Measurements from ENCODE around the gene MTREX.

Gene MTREX

GRCh38 chr5:55385846-55386245 lies 78.1 kb downstream of the MTREX start:
- no peak for DNase-seq

GRCh38 chr5:55386356-55386755 lies 78.6 kb downstream of the MTREX start:
- no peak for DNase-seq

- no peak for DNase-seq
Observed at GRCh38 chr5:55387865-55388264, 80.1 kb downstream of the MTREX start.

- no peak for DNase-seq
Observed at GRCh38 chr5:55391707-55392106, 83.9 kb downstream of the MTREX start.

GRCh38 chr5:55392669-55393068 lies 84.9 kb downstream of the MTREX start:
- no peak for DNase-seq

GRCh38 chr5:55393501-55394175 lies 85.8 kb downstream of the MTREX start:
- DNase-seq, result no peak

GRCh38 chr5:55402199-55402598 lies 94.4 kb downstream of the MTREX start:
- DNase-seq, result no peak

- no peak for DNase-seq
Observed at GRCh38 chr5:55406292-55406691, 98.5 kb downstream of the MTREX start.

GRCh38 chr5:55407059-55407684 lies 99.4 kb downstream of the MTREX start:
- DNase-seq, result no peak

- no peak for DNase-seq
Observed at GRCh38 chr5:55407984-55408383, 100.2 kb downstream of the MTREX start.

GRCh38 chr5:55409775-55410174 lies 102.0 kb downstream of the MTREX start:
- DNase-seq, result no peak

- DNase-seq, result peak in 1 of 2 donors; percentile 64
Observed at GRCh38 chr5:55410845-55411244, 103.1 kb downstream of the MTREX start.

GRCh38 chr5:55411876-55412275 lies 104.1 kb downstream of the MTREX start:
- DNase-seq, result no peak

GRCh38 chr5:55413644-55414043 lies 105.9 kb downstream of the MTREX start:
- DNase-seq, result no peak

GRCh38 chr5:55415071-55415470 lies 107.3 kb downstream of the MTREX start:
- no peak for DNase-seq

- no peak for DNase-seq
Observed at GRCh38 chr5:55416306-55416705, 108.5 kb downstream of the MTREX start.

- no peak for DNase-seq
Observed at GRCh38 chr5:55418994-55419968, 111.5 kb downstream of the MTREX start.

GRCh38 chr5:55421074-55421529 lies 113.3 kb downstream of the MTREX start:
- DNase-seq, result no peak

- no peak for DNase-seq
Observed at GRCh38 chr5:55426455-55426854, 118.7 kb downstream of the MTREX start.

GRCh38 chr5:55427157-55427556 lies 119.4 kb downstream of the MTREX start:
- DNase-seq, result no peak

GRCh38 chr5:55429221-55429612 lies 121.4 kb downstream of the MTREX start:
- no peak for DNase-seq

- DNase-seq, result no peak
Observed at GRCh38 chr5:55429613-55430253, 121.9 kb downstream of the MTREX start.

- no peak for DNase-seq
Observed at GRCh38 chr5:55432549-55432948, 124.8 kb downstream of the MTREX start.

Data from bone marrow (tissue), 2 donors.